SK-N-SH (cell line): ENCODE results near the gene FRY.

Experiments used
- CTCF ChIP-seq: fragments of 200-600 bp; sonication (generic); IDR thresholded peaks from 2 replicates; pipeline ENCODE4 v1.6.1; 2017; ENCODE audit warnings: antibody characterized with exemption, mild to moderate bottlenecking, moderate library complexity
- FOXJ3 ChIP-seq: sonication (generic); formaldehyde crosslinking; IDR thresholded peaks from 2 replicates; pipeline ENCODE4 v1.5.1; 2020; ENCODE audit warnings: mild to moderate bottlenecking, missing genetic modification reagents
- MAX ChIP-seq: IDR thresholded peaks from 2 replicates; pipeline ENCODE4 v1.4.0; 2012; ENCODE audit warnings: low read depth
- NFIC ChIP-seq: IDR thresholded peaks from 2 replicates; pipeline ENCODE4 v1.4.0; 2012; ENCODE audit warnings: borderline replicate concordance
- POLR2AphosphoS5 ChIP-seq: IDR thresholded peaks from 2 replicates; pipeline ENCODE4 v1.6.1; 2012; ENCODE audit warnings: low read depth, low read length
- REST ChIP-seq: IDR thresholded peaks from 2 replicates; pipeline ENCODE4 v1.6.1; 2012; ENCODE audit warnings: mild to moderate bottlenecking, low read depth, low read length, moderate library complexity
- TEAD4 ChIP-seq: IDR thresholded peaks from 2 replicates; pipeline ENCODE4 v1.4.0; 2012; ENCODE audit warnings: mild to moderate bottlenecking, borderline replicate concordance; ENCODE audit not compliant: insufficient read depth
- YY1 ChIP-seq: IDR thresholded peaks from 2 replicates; pipeline ENCODE4 v1.4.0; 2012; ENCODE audit warnings: low read depth, mild to moderate bottlenecking

GRCh38 chr13:32081591-32081990 lies 50.0 kb downstream of the FRY start:
- TF ChIP-seq CTCF (no peak), YY1 (no peak), MAX (no peak), FOXJ3 (CRISPR knock-in tag) (no peak), TEAD4 (no peak), REST (no peak), NFIC (no peak), POLR2AphosphoS5 (no peak)
